ENCODE results near the gene HLA-DQA2. TPM values are rescaled to one million over a fixed set of nuclear protein-coding genes. Genes with fewer than 3 reads are reported as not detected.

Gene HLA-DQA2
- total and polyA plus RNA-seq, 2 of the 4 experiments (the other 2 are of a cell fraction) = not detected

Small RNA genes within 50 kb of the gene (microRNA-seq; reads per million reads assigned to microRNA genes)
- 0 reads per million in 2 experiments for gene MIR3135B (ENCODE audit: insufficient read depth in 1 of 2, insufficient read length in 1 of 2, unreplicated experiment in 1 of 2)

Small RNA genes within 50 kb of the gene (small RNA-seq; reads per million reads assigned to genes)
- gene MIR3135B = 0 reads per million in 5 experiments

Other genes with a start within 250 kb of the HLA-DQA2 start
- gene HLA-DRB5, start 211.1 kb upstream of the HLA-DQA2 start, total RNA-seq (2012; rRNA removed) = not detected in 2 replicates
- gene HLA-DRB5, start 211.1 kb upstream of the HLA-DQA2 start, polyA plus RNA-seq (2012; rRNA removed) = not detected in 2 replicates
- gene HLA-DRB1, start 151.5 kb upstream of the HLA-DQA2 start, total RNA-seq (2012; rRNA removed) = not detected in 2 replicates
- not detected in 2 replicates for gene HLA-DRB1, start 151.5 kb upstream of the HLA-DQA2 start, polyA plus RNA-seq (2012; rRNA removed)
- gene HLA-DQA1, start 104.0 kb upstream of the HLA-DQA2 start, total RNA-seq (2012; rRNA removed) = not detected in 2 replicates
- gene HLA-DQA1, start 104.0 kb upstream of the HLA-DQA2 start, polyA plus RNA-seq (2012; rRNA removed) = not detected in 2 replicates
- not detected in 2 replicates for gene HLA-DQB1, start 74.7 kb upstream of the HLA-DQA2 start, total RNA-seq (2012; rRNA removed)
- not detected in 2 replicates for gene HLA-DQB1, start 74.7 kb upstream of the HLA-DQA2 start, polyA plus RNA-seq (2012; rRNA removed)
- not detected in 2 replicates for gene HLA-DQB2, start 22.1 kb downstream of the HLA-DQA2 start, total RNA-seq (2012; rRNA removed)
- gene HLA-DQB2, start 22.1 kb downstream of the HLA-DQA2 start, polyA plus RNA-seq (2012; rRNA removed) = not detected in 2 replicates
- gene HLA-DOB, start 75.6 kb downstream of the HLA-DQA2 start, total RNA-seq (2012; rRNA removed) = 0.28 and 0.36 TPM in 2 replicates
- 1.6 and 2.3 TPM in 2 replicates for gene HLA-DOB, start 75.6 kb downstream of the HLA-DQA2 start, polyA plus RNA-seq (2012; rRNA removed)
- gene TAP2, start 97.3 kb downstream of the HLA-DQA2 start, total RNA-seq (2012; rRNA removed) = 6.6 and 8.1 TPM in 2 replicates
- gene TAP2, start 97.3 kb downstream of the HLA-DQA2 start, polyA plus RNA-seq (2012; rRNA removed) = 11.4 and 13.4 TPM in 2 replicates
- gene PSMB8, start 102.7 kb downstream of the HLA-DQA2 start, total RNA-seq (2012; rRNA removed) = 26.1 and 33.3 TPM in 2 replicates
- gene PSMB8, start 102.7 kb downstream of the HLA-DQA2 start, polyA plus RNA-seq (2012; rRNA removed) = 31.6 and 31.8 TPM in 2 replicates
- 20.8 and 27.6 TPM in 2 replicates for gene TAP1, start 112.3 kb downstream of the HLA-DQA2 start, total RNA-seq (2012; rRNA removed)
- gene TAP1, start 112.3 kb downstream of the HLA-DQA2 start, polyA plus RNA-seq (2012; rRNA removed) = 19.5 and 20.1 TPM in 2 replicates
- 8.3 and 9.0 TPM in 2 replicates for gene PSMB9, start 112.8 kb downstream of the HLA-DQA2 start, total RNA-seq (2012; rRNA removed)
- gene PSMB9, start 112.8 kb downstream of the HLA-DQA2 start, polyA plus RNA-seq (2012; rRNA removed) = 12.6 and 12.8 TPM in 2 replicates
- gene HLA-DMB, start 199.6 kb downstream of the HLA-DQA2 start, total RNA-seq (2012; rRNA removed) = 0.18 and 0.28 TPM in 2 replicates
- gene HLA-DMB, start 199.6 kb downstream of the HLA-DQA2 start, polyA plus RNA-seq (2012; rRNA removed) = 0.19 and 0.20 TPM in 2 replicates
- gene HLA-DMA, start 211.7 kb downstream of the HLA-DQA2 start, total RNA-seq (2012; rRNA removed) = 1.7 and 2.3 TPM in 2 replicates
- gene HLA-DMA, start 211.7 kb downstream of the HLA-DQA2 start, polyA plus RNA-seq (2012; rRNA removed) = 8.3 and 8.4 TPM in 2 replicates
- 75.8 and 99.5 TPM in 2 replicates for gene BRD2, start 227.2 kb downstream of the HLA-DQA2 start, total RNA-seq (2012; rRNA removed)
- 140 and 144 TPM in 2 replicates for gene BRD2, start 227.2 kb downstream of the HLA-DQA2 start, polyA plus RNA-seq (2012; rRNA removed)